Fibroblast of pulmonary artery (primary cell): Measurements from ENCODE around the gene AFF3.

Source experiments
- DNase-seq: peaks from one replicate; pipeline ENCODE4 v3.0.0-alpha.2; 2010; ENCODE audit warnings: low read depth
- H3K4me3 ChIP-seq: replicated peaks from 2 replicates; pipeline ENCODE4 v1.5.1; 2011; ENCODE audit warnings: low read depth, mild to moderate bottlenecking, control low read depth, low read length, moderate library complexity
- TF ChIP-seq, protein P1 (sequence below): IDR thresholded peaks from 2 replicates; pipeline ENCODE4 v1.5.1; 2011; ENCODE audit warnings: mild to moderate bottlenecking, control low read depth, low read length, inconsistent platforms; ENCODE audit errors: missing control alignments

AFF3 gene

DNA sequence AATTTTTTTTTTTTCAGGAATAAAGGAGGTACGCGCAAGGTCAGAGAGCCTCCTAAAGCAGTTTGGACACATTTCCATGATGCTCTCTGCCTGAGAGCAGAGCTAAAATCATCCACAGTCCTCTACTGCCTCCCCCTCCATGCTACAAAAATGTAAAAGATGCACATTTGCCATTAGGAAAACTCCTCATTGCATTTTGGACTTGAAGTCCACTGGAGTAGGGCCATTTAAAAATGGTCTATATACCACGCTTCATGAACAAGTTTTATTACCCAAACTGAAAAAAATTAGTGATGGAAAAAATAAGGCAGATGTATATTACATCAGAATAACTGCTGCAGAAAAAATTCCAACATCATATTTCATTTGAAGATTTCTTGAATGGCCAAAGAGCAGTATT is 256.0 kb downstream of the AFF3 start:
- H3K4me3 ChIP-seq, result no peak overlapping the region
- TF ChIP-seq, protein P1, sequence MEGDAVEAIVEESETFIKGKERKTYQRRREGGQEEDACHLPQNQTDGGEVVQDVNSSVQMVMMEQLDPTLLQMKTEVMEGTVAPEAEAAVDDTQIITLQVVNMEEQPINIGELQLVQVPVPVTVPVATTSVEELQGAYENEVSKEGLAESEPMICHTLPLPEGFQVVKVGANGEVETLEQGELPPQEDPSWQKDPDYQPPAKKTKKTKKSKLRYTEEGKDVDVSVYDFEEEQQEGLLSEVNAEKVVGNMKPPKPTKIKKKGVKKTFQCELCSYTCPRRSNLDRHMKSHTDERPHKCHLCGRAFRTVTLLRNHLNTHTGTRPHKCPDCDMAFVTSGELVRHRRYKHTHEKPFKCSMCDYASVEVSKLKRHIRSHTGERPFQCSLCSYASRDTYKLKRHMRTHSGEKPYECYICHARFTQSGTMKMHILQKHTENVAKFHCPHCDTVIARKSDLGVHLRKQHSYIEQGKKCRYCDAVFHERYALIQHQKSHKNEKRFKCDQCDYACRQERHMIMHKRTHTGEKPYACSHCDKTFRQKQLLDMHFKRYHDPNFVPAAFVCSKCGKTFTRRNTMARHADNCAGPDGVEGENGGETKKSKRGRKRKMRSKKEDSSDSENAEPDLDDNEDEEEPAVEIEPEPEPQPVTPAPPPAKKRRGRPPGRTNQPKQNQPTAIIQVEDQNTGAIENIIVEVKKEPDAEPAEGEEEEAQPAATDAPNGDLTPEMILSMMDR, result no peak
- no peak for DNase-seq

DNA sequence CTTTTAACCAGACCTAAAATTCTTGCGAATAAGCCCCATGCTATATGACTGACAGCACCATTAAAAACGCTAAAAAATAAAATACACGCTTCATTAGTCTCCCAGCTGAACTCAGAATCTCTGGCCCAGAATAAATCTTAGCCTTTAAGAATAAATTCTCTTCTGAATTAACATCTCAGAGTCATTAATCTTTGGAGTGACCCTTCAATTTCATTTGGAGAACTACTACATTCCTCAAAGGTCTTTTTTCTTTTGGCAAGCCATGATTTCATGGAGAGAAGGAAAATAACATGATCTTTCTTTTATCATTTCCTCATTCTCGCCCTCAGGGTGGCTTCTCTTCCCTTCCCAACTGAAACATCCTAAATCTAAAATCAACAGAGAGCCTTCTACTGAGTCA is 259.0 kb downstream of the AFF3 start:
- TF ChIP-seq, protein P1, result no peak
- no peak for DNase-seq
- H3K4me3 ChIP-seq, result no peak overlapping the region

DNA sequence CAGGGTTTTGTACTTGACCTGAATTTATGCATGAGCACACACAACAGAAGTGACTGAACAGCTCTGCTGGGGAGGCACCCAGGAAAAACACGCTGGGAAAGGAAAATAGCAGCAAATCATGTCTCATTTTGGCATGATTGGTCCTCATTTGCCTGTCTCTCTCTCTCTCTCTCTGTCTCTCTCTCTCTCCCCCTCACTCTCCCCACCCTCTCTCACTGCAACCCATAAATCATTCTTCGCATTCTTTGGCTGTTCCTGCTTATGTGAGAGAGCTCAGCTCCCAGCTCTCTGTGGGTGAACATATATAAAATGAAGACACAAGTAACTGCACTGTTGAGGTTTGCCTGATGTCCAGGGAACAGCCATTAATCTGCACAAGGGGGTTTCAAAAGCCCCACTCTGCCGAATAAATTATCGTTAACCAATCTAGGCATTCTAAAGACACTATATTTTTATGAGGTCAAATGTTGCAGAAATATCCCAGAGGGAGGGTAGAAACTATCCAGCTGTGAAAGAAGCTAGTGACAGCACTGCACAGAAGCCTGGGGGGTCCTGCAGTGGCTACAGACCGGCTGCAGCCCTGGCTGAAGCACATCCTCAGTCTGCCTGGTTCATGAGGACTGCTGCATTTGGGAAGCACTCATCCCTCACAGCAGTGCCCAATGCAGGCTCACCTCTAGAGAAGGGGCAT is 260.3 kb downstream of the AFF3 start:
- TF ChIP-seq, protein P1, result no peak
- H3K4me3 ChIP-seq, result no peak overlapping the region
- peak; percentile 82 for DNase-seq

DNA sequence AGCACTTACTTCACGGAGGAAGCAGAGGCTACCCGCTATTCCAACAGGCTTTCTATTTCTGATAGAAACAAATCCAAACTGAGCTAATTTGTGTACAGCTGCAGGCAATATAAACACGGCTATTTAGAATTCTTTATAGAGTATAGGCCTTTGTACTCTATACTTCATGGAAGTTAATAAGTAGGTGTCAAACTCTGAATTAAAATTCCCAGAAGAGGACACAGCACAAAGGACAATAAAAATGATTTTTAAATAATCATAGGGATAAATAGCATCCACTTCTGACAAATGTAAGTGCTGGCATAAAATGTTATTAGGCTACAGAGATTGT is 261.5 kb downstream of the AFF3 start:
- H3K4me3 ChIP-seq, result no peak overlapping the region
- TF ChIP-seq, protein P1, result no peak
- no peak for DNase-seq

DNA sequence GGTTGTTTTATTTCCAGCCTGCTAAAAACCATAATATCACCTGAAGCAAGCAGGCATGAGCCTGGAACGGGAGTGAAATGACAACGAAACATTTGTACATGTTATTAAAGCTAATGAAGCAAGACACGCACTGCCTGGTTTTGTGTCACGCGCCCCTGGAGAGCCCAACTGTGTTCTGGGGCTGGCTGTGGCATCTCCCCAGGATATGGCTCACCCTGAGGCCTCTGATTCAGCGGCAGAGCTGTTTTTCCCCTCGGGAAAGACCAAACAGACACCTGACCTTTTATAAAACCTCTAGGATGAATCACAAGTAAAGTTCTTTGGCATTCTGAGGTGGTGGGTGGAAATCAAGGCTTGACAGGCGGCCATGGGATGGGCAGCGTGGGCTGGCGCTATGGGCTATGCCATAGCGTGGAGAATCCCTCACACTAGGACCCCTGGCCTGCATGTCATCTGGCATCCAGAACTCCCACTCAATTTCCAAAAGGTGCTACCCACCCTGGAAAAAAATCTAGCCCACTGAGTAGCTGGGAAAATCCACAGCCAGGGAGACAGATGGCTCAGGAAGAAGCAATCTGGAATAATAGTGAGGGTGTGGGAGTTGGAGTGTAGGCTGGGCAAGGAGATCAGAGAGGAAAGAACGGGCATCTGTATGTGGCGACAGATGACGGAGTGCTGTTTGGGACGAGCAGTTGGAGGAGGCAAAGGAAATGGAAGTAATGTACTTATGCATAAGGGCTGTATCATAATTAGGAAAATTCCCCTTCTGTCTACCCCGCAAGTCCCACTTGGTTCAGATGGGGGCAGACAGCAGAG is 262.0 kb downstream of the AFF3 start:
- TF ChIP-seq, protein P1, result no peak
- DNase-seq, result peak; percentile 58
- H3K4me3 ChIP-seq, result no peak overlapping the region

DNA sequence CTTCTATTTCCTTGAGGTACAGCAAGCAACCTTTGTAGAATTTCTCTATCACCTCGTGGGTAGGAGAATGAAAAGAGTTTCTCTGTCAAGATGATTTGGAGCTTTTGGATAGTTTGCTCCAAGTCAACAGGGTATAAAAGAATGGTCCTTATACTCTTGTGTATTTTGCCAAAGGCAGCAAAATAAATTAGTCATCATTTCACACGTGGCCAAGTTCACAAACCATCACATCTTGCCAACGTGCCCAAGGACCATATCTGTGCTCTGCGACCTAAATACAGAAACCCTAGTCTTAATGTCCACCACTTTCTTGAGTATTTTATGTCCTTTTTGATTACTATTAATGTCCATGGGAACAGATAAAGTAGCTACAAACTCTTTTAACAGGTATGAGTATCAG is 262.9 kb downstream of the AFF3 start:
- TF ChIP-seq, protein P1, result no peak
- no peak overlapping the region for H3K4me3 ChIP-seq

More for the DNA sequence above, 262.9 kb downstream of the AFF3 start:
- DNase-seq, result no peak
